ENCODE measurements around the gene SAXO1. TPM values are rescaled to one million over a fixed set of nuclear protein-coding genes. Genes with fewer than 3 reads are reported as not detected.
"Not testable (repeated sequence)": the region's sequence is repeated elsewhere in the genome, so short reads cannot be mapped to it uniquely, and the experiment has no call there.

The SAXO1 gene
- total RNA-seq, 1 experiment from 2014 or later: not detected

DNA sequence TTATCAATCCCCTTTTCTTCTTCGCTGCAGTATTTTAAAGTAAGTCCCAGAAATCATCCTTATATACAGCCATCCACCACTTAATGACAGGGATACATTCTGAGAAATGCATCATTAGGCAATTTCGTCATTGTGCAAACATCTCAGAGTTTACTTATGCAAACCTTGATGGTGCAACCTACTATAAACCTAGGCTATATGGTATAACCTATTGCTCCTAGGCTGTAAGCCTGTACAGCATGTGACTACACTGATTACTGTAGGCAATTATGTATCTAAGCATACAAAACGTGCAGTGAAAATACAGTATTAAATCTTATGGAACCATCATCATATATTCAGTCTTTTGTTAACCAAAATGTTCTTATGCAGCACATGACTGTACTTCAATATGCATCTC, 36.8 kb downstream of the SAXO1 start:
- TF ChIP-seq REST (IDR thresholded peaks at IDR 0.05; ENCODE audit: insufficient read depth in 1 of 2, low read depth in 2 of 2, low read length in 1 of 2) (no peak), TCF7L2 (IDR thresholded peaks at IDR 0.05; ENCODE audit: low read depth, low read length) (no peak), SIN3A (IDR thresholded peaks at IDR 0.05; ENCODE audit: borderline replicate concordance, insufficient read depth, low read depth, low read length) (no peak), POLR2AphosphoS5 (IDR thresholded peaks at IDR 0.05; ENCODE audit: low read depth, low read length) (no peak)
- TF ChIP-seq, protein P1, sequence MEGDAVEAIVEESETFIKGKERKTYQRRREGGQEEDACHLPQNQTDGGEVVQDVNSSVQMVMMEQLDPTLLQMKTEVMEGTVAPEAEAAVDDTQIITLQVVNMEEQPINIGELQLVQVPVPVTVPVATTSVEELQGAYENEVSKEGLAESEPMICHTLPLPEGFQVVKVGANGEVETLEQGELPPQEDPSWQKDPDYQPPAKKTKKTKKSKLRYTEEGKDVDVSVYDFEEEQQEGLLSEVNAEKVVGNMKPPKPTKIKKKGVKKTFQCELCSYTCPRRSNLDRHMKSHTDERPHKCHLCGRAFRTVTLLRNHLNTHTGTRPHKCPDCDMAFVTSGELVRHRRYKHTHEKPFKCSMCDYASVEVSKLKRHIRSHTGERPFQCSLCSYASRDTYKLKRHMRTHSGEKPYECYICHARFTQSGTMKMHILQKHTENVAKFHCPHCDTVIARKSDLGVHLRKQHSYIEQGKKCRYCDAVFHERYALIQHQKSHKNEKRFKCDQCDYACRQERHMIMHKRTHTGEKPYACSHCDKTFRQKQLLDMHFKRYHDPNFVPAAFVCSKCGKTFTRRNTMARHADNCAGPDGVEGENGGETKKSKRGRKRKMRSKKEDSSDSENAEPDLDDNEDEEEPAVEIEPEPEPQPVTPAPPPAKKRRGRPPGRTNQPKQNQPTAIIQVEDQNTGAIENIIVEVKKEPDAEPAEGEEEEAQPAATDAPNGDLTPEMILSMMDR (IDR thresholded peaks at IDR 0.05): no peak
- H3K27ac ChIP-seq (ENCODE audit: low read length): no peak overlapping the region
- no peak overlapping the region for H3K4me3 ChIP-seq (ENCODE audit: low read depth in 2 of 2, low read length in 2 of 2)
- in situ Hi-C loops (cut with HindIII; ENCODE audit: low pct_unique_long_range_greater_than_20kb, low sequenced_read_pairs) (no loop called here), intact Hi-C loops (cut with micrococcal nuclease; ENCODE audit: unreplicated experiment) (no loop called here)
- DNase-seq (ENCODE audit: low read depth, low spot score): no peak
- no TSS peak for BruUV-seq (replicated peaks)
- ChIA-PET POLR2A (no interaction called here), CTCF (no interaction called here)
- no peaks in the 10 kb centered on the region for H3K27me3 ChIP-seq (ENCODE audit: control insufficient read depth, insufficient read depth, low read length)
- no peak for ATAC-seq
- no peaks in the 10 kb centered on the region for H3K9me3 ChIP-seq (ENCODE audit: control insufficient read depth, insufficient read depth, low read depth, low read length)
- no peaks in the 10 kb centered on the region for H3K36me3 ChIP-seq (ENCODE audit: control insufficient read depth, insufficient read depth, low read length)
- no peaks in the 10 kb centered on the region for H3K4me1 ChIP-seq (ENCODE audit: control insufficient read depth, insufficient read depth, low read length)

- BruUV-seq (replicated peaks): no TSS peak
- H3K36me3 ChIP-seq (ENCODE audit: control insufficient read depth, insufficient read depth, low read length): no peaks in the 10 kb centered on the region
- intact Hi-C loops (cut with micrococcal nuclease; ENCODE audit: unreplicated experiment): no loop called here
- H3K9me3 ChIP-seq (ENCODE audit: control insufficient read depth, insufficient read depth, low read depth, low read length): no peaks in the 10 kb centered on the region
- H3K4me1 ChIP-seq (ENCODE audit: control insufficient read depth, insufficient read depth, low read length): no peaks in the 10 kb centered on the region
- in situ Hi-C loops (cut with HindIII; ENCODE audit: low pct_unique_long_range_greater_than_20kb, low sequenced_read_pairs): no loop called here
- H3K27me3 ChIP-seq (ENCODE audit: control insufficient read depth, insufficient read depth, low read length): no peaks in the 10 kb centered on the region
- DNase-seq (ENCODE audit: low read depth, low spot score) (no peak), ATAC-seq (no peak)
- TF ChIP-seq REST (IDR thresholded peaks at IDR 0.05; ENCODE audit: insufficient read depth in 1 of 2, low read depth in 2 of 2, low read length in 1 of 2) (no peak), TCF7L2 (IDR thresholded peaks at IDR 0.05; ENCODE audit: low read depth, low read length) (no peak), SIN3A (IDR thresholded peaks at IDR 0.05; ENCODE audit: borderline replicate concordance, insufficient read depth, low read depth, low read length) (no peak), POLR2AphosphoS5 (IDR thresholded peaks at IDR 0.05; ENCODE audit: low read depth, low read length) (no peak)
- TF ChIP-seq, protein P1 (IDR thresholded peaks at IDR 0.05): no peak
- no peak overlapping the region for H3K27ac ChIP-seq (ENCODE audit: low read length)
- CTCF ChIA-PET: no interaction called here
- POLR2A ChIA-PET: no interaction called here
- H3K4me3 ChIP-seq (ENCODE audit: low read depth in 2 of 2, low read length in 2 of 2): no peak overlapping the region
Observed at GRCh38 chr9:18994263-18994916, 38.6 kb downstream of the SAXO1 start.

DNA sequence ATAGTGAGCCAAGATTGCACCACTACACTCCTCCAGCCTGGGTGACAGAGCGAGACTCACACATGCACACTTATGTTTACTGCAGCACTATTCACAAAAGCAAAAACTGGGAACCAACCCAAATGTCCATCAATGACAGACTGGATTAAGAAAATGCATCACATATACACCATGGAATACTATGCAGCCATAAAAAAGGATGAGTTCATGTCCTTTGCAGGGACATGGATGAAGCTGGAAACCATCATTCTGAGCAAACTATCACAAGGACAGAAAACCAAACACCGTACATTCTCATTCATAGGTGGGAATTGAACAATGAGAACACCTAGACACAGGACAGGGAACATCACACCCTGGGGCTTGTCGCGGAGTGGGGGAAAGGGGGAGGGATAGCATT, 41.8 kb downstream of the SAXO1 start:
- DNase-seq (ENCODE audit: low read depth, low spot score); H3K4me3 ChIP-seq (ENCODE audit: low read depth in 2 of 2, low read length in 2 of 2); BruUV-seq (replicated peaks); POLR2A ChIA-PET; H3K27ac ChIP-seq (ENCODE audit: low read length); ATAC-seq; H3K4me1 ChIP-seq (ENCODE audit: control insufficient read depth, insufficient read depth, low read length); CTCF ChIA-PET; H3K36me3 ChIP-seq (ENCODE audit: control insufficient read depth, insufficient read depth, low read length); in situ Hi-C loops (cut with HindIII; ENCODE audit: low pct_unique_long_range_greater_than_20kb, low sequenced_read_pairs); intact Hi-C loops (cut with micrococcal nuclease; ENCODE audit: unreplicated experiment); H3K9me3 ChIP-seq (ENCODE audit: control insufficient read depth, insufficient read depth, low read depth, low read length); H3K27me3 ChIP-seq (ENCODE audit: control insufficient read depth, insufficient read depth, low read length): not testable (repeated sequence)
